Endothelial cell of umbilical vein (primary cell): Measurements from ENCODE around the gene UNC5A. TPM values are rescaled to one million over a fixed set of nuclear protein-coding genes. Genes with fewer than 3 reads are reported as not detected.

Experiments used
- BruUV-seq: library from RNA; stranded (reverse); fragments of 400-500 nt; replicated peaks from 2 replicates; lab custom pipeline; 2021; lab: Mats Ljungman, UMichigan
- CTCF ChIA-PET: fragments of 300-600, 350-600 bp; sonication (Branson Sonifier 250); formaldehyde crosslinking; loops from one replicate; lab custom pipeline; 2021; ENCODE audit warnings: antibody characterized with exemption, inconsistent platforms; lab: Charles Lee
- POLR2A ChIA-PET: fragments of 300-600, 350-600 bp; sonication (Branson Sonifier 250); formaldehyde crosslinking; loops from one replicate; lab custom pipeline; 2021; ENCODE audit warnings: antibody characterized with exemption, inconsistent platforms; lab: Charles Lee
- DNase-seq: peaks from one replicate; pipeline ENCODE4 v3.0.0-alpha.2; 2011; ENCODE audit warnings: low read depth, low spot score
- FAIRE-seq: peaks from 2 replicates; lab custom pipeline; 2011; peaks lifted over from hg19 to GRCh38; lab: Jason Lieb, UNC
- H2AFZ ChIP-seq: 2 replicates; pipeline ENCODE4 v1.6.0; 2012; ENCODE audit warnings: low read depth, low read length, control low read depth, inconsistent platforms
- H3K27ac ChIP-seq: 2 replicates; pipeline ENCODE4 v1.5.1; 2011; ENCODE audit warnings: low read depth, mild to moderate bottlenecking, control low read depth, low read length, moderate library complexity; ENCODE audit not compliant: insufficient read depth
- H3K27me3 ChIP-seq, 2 experiments: 2 replicates each; pipeline versions ENCODE4 v1.6.0 to v1.6.1; 2011; ENCODE audit warnings: low read length in 2 of 2, mixed read lengths in 1 of 2; ENCODE audit not compliant: control insufficient read depth in 2 of 2, insufficient read depth in 2 of 2
- H3K36me3 ChIP-seq, 2 experiments: 2 replicates in 1 of 2; 3 replicates in 1 of 2; pipeline ENCODE4 v1.5.1; 2011; ENCODE audit warnings: low read length in 2 of 2, mild to moderate bottlenecking in 1 of 2, moderate library complexity in 1 of 2; ENCODE audit not compliant: control insufficient read depth in 2 of 2, insufficient read depth in 2 of 2; ENCODE audit errors: extremely low read depth in 1 of 2
- H3K4me1 ChIP-seq: 3 replicates; pipeline ENCODE4 v1.5.1; 2011; ENCODE audit warnings: mild to moderate bottlenecking, low read length; ENCODE audit not compliant: control insufficient read depth, insufficient read depth; ENCODE audit errors: extremely low read depth
- H3K4me2 ChIP-seq: 2 replicates; pipeline ENCODE4 v1.6.1; 2011; ENCODE audit warnings: low read length, control low read depth, mixed read lengths; ENCODE audit not compliant: insufficient read depth
- H3K4me3 ChIP-seq, 3 experiments: fragments of 200-600 bp in 1 of 3; sonication (generic), shearing (Covaris generic) in 1 of 3; replicated peaks in 1 of 3; 2 replicates each; pipeline ENCODE4 v1.5.1; 2011 to 2016; ENCODE audit warnings: control low read depth in 3 of 3, low read length in 3 of 3, mild to moderate bottlenecking in 2 of 3, inconsistent platforms in 1 of 3, low read depth in 1 of 3, moderate library complexity in 1 of 3; ENCODE audit not compliant: insufficient read depth in 1 of 3
- H3K79me2 ChIP-seq: 2 replicates; pipeline ENCODE4 v1.6.0; 2012; ENCODE audit warnings: low read length, inconsistent platforms; ENCODE audit not compliant: control insufficient read depth, insufficient read depth
- H3K9ac ChIP-seq: replicated peaks from 2 replicates; pipeline ENCODE3; 2011; ENCODE audit warnings: low read length, control low read depth; ENCODE audit not compliant: insufficient read depth; ENCODE audit errors: extremely low read depth
- H3K9me1 ChIP-seq: replicated peaks from 3 replicates; pipeline ENCODE4 v1.6.0; 2011; ENCODE audit warnings: mild to moderate bottlenecking, low read length; ENCODE audit not compliant: control insufficient read depth, insufficient read depth; ENCODE audit errors: extremely low read depth
- H3K9me3 ChIP-seq: replicated peaks from 2 replicates; pipeline ENCODE4 v1.5.1; 2012; ENCODE audit warnings: low read length, inconsistent platforms; ENCODE audit not compliant: control insufficient read depth, insufficient read depth
- H4K20me1 ChIP-seq: replicated peaks from 2 replicates; pipeline ENCODE3; 2011; ENCODE audit warnings: mild to moderate bottlenecking, low read length; ENCODE audit not compliant: control insufficient read depth, insufficient read depth; ENCODE audit errors: extremely low read depth
- CTCF ChIP-seq, 2 donors: IDR thresholded peaks; 1 replicate in 1 of 2; 2 replicates in 1 of 2; pipeline ENCODE4 v1.5.1; 2011; ENCODE audit warnings: low read length in 2 of 2, mild to moderate bottlenecking in 2 of 2, moderate library complexity in 2 of 2, control low read depth in 1 of 2, inconsistent platforms in 1 of 2, low read depth in 1 of 2; ENCODE audit not compliant: insufficient read depth in 1 of 2; ENCODE audit errors: extremely low read depth in 1 of 2
- EZH2 ChIP-seq: IDR thresholded peaks from 2 replicates; pipeline ENCODE4 v1.6.1; 2012; ENCODE audit warnings: borderline replicate concordance, low read depth, mild to moderate bottlenecking, moderate library complexity, low read length, inconsistent platforms; ENCODE audit not compliant: severe bottlenecking
- FOS ChIP-seq: IDR thresholded peaks from 2 replicates; pipeline ENCODE4 v1.6.1; 2011; ENCODE audit warnings: mild to moderate bottlenecking, low read length, moderate library complexity, borderline replicate concordance; ENCODE audit not compliant: insufficient read depth
- GATA2 ChIP-seq: IDR thresholded peaks from 2 replicates; pipeline ENCODE4 v1.7.0; 2011; ENCODE audit warnings: low read depth, mild to moderate bottlenecking, moderate library complexity, mixed read lengths, low read length; ENCODE audit not compliant: insufficient read length, insufficient read depth
- JUN ChIP-seq: IDR thresholded peaks from 2 replicates; pipeline ENCODE4 v1.6.1; 2011; ENCODE audit warnings: borderline replicate concordance, low read depth; ENCODE audit not compliant: insufficient read length, insufficient read depth
- MYC ChIP-seq: IDR thresholded peaks from one replicate; pipeline ENCODE4 v1.6.1; 2011; ENCODE audit warnings: mild to moderate bottlenecking, low read depth, low read length
- dilution Hi-C: fragments of 300-500 bp; cut with MboI; formaldehyde crosslinking; loops from one replicate; pipeline ENCODE4 v1.15.0; 2019; ENCODE audit warnings: low sequenced_read_pairs; ENCODE audit not compliant: extremely low pct_ligation_motif_present
- intact Hi-C: fragments of 100-400 bp; cut with micrococcal nuclease; formaldehyde crosslinking; loops from one replicate; pipeline ENCODE4 v1.10.0; 2022
- polyA plus RNA-seq, 4 experiments: library from polyadenylated mRNA; depleted of rRNA in 3 of 4; stranded (reverse) in 3 of 4; unstranded in 1 of 4; fragments of >200 nt; gene quantifications; 2 replicates each; pipeline versions ENCODE4 v1.2.1 to v1.2.3, GENCODE V29; 2011 to 2012; ENCODE audit warnings: missing spikeins in 1 of 4
- total RNA-seq: library from RNA; stranded (reverse); gene quantifications from 2 replicates; pipeline ENCODE4 v1.2.3, GENCODE V29; 2021

UNC5A gene
- total and polyA plus RNA-seq, 2 donors (not counting 3 experiments of a cell fraction or from before 2014, with no cell fraction given): 0.08 to 0.22 TPM

GRCh38 chr5:176845392-176845713 lies 35.0 kb downstream of the UNC5A start:
- H3K4me3 ChIP-seq: no peak overlapping the region
- no peak for FAIRE-seq
- H3K9me1 ChIP-seq: no peaks in the 10 kb centered on the region
- CTCF ChIA-PET: interaction anchor here (1.9 kb wide), 1 partner anchor 184 kb away, joined by 6 read pairs; no protein-coding TSS in a partner anchor
- no peak overlapping the region for H3K27ac ChIP-seq
- intact Hi-C loops (no loop called here), dilution Hi-C loops (no loop called here)
- H3K27me3 ChIP-seq: no peaks in the 10 kb centered on the region
- H4K20me1 ChIP-seq: no peaks in the 10 kb centered on the region
- H3K9ac ChIP-seq: no peak overlapping the region
- H3K4me2 ChIP-seq: no peak overlapping the region
- H3K79me2 ChIP-seq: no peaks in the 10 kb centered on the region
- TF ChIP-seq CTCF (IDR thresholded peaks at IDR 0.05; ENCODE audit: extremely low read depth in 1 of 2, insufficient read depth in 1 of 2, low read depth in 1 of 2, low read length in 2 of 2): no peak
- no peak for DNase-seq
- no TSS peak for BruUV-seq
- POLR2A ChIA-PET: no interaction called here
- no peak overlapping the region for H2AFZ ChIP-seq
- no peaks in the 10 kb centered on the region for H3K4me1 ChIP-seq
- H3K9me3 ChIP-seq: no peaks in the 10 kb centered on the region
- no peaks in the 10 kb centered on the region for H3K36me3 ChIP-seq

- no peak overlapping the region for H3K4me3 ChIP-seq
- H2AFZ ChIP-seq: no peak overlapping the region
- BruUV-seq: no TSS peak
- H3K4me2 ChIP-seq: no peak overlapping the region
- intact Hi-C loops (no loop called here), dilution Hi-C loops (no loop called here)
- H3K4me1 ChIP-seq: no peaks in the 10 kb centered on the region
- CTCF ChIA-PET: no interaction called here
- H3K27ac ChIP-seq: no peak overlapping the region
- FAIRE-seq (no peak), DNase-seq (no peak)
- no peaks in the 10 kb centered on the region for H3K9me1 ChIP-seq
- H3K79me2 ChIP-seq: no peaks in the 10 kb centered on the region
- POLR2A ChIA-PET: no interaction called here
- H3K27me3 ChIP-seq: no peaks in the 10 kb centered on the region
- H3K36me3 ChIP-seq: no peaks in the 10 kb centered on the region
- no peaks in the 10 kb centered on the region for H3K9me3 ChIP-seq
- no peak overlapping the region for H3K9ac ChIP-seq
- TF ChIP-seq FOS: no peak
- no peak for TF ChIP-seq MYC
- no peak for TF ChIP-seq EZH2
- TF ChIP-seq JUN: no peak
- no peak for TF ChIP-seq GATA2
- H4K20me1 ChIP-seq: no peaks in the 10 kb centered on the region
Observed at GRCh38 chr5:176846335-176847140, 36.2 kb downstream of the UNC5A start.
